GM18861 (cell line): ENCODE results near the gene KIAA0586.

Source experiments
- ATAC-seq: cut with Tn5 transposase; IDR thresholded peaks from one replicate; pipeline ENCODE4 v1.9.1; 2021; ENCODE audit not compliant: unreplicated experiment

Gene KIAA0586

DNA sequence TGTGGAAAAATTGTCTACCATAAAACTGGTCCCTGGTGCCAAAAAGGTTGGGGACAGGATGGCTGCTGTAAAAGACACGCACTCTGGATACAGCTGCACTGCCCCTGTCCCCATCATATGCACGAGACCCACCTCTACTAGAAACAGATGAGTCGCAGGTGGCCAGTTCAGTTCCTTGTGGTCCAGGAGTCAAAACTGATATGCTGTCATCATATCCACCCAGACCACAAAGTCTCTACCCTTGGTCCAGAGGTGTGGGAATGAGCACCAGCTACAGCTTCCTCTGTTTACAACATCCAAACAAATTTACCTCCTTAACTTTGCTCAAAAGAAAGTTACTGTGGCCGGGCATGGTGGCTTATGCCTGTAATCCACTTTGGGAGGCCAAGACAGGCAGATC is 166.5 kb downstream of the KIAA0586 start:
- no peak for ATAC-seq

DNA sequence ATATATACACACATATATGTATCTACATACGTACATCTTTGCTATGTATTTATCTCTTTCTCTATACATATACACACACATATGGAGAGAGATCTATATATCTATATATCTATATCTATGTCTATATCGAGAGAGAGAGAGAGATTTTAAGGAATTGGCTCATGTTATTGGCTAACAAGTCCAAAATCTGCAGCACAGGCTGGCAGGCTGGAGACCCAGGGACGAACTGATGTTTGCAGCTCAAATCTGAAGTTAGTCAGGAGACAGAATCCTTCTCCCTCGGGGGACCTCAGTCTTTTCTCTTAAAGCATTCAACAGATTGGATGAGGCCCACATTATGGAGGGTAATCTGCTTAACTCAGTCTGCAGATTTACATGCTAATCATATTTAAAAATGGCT is 169.5 kb downstream of the KIAA0586 start:
- no peak for ATAC-seq

DNA sequence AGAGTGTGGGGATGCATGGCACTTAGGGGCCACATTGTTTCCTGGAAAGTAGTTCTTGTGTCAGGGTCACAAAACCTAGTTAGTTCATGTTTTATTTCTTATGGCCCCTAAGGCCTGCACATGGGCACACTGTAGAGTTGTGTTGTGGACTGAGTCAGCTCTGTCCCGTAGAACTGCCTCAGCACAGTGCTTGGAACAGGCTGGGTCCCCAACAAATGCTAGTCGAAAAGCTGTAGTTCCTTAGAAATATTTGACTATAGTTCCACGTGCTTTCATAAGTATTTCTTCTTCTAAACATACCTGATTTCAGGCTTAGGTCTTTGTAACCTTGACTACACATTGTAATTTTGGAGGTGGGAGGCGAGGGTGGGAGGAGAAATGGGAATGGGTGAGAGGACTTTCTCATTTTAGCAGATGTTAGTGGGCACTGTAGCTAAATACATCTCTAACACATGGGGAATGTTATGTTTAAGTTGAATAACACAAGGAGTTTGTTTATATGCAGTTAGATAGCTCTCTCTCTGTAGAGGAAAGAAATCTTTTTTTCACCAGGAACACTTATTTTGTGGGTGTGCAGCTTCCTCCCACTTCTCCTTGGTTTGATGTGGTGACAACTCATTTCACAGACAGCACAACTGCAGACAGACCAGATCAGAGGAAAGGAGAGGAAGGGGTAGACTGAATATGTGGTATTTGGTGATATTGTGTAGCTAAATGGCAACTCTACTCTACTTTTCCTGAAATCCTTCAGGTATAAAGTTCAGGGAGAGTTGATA is 170.7 kb downstream of the KIAA0586 start:
- no peak for ATAC-seq

DNA sequence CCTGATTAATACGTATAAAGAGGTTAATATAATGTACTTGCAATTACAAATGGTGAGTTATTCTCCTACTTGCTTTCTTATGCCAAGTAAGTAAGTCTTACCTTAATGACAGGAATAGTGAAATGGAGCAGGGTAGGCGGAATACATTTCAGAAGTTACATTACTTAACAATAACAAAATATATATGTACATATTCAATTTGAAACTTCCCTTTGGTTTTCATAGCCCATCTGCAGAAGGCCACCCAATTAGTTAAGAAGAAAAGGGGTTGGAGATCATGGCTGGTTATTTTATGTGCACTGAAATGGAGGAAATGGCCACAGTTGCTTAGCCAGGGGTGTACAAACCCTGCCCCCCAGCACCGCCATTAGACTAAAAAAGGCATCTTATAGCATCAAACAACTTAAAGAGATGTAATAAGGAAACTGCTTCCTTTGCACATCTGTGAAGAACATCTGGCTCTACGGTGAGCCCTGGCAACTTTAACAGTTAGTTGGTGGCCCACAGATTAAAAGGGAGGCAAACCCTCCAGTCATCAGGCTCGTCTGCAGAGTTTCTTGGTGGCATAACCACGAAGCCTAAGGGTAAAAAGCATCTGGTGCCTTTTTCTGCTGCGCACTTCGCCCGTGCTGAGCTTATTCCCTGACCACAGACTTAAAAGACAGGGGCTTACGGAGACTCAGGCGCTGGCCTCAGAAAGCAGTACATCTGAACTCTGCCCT is 171.4 kb downstream of the KIAA0586 start:
- no peak for ATAC-seq

DNA sequence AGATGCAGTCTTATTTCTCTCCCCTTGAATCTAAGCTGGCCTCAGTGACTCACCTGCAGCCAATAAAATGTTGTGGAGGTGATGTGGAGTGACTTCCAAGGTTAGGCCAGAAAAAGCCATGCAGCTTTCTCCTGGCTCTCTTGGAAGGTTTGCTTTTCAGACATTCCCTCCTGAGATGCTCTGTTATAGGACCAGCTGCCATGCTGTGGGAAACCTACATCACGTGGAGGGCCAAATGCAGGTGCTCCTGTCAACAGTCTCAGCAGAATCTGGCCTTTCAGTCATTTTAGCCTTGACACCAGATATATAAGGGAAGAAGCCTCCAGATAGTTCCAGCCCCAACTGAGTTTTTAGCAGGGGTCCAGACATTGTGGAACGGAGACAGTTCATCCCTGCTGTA is 172.2 kb downstream of the KIAA0586 start:
- no peak for ATAC-seq
